SU-DHL-6 (cell line): ENCODE data around the gene PRKCE.

Experiments used
- H2AFZ ChIP-seq: fragments of 200-600 bp; sonication (generic); 2 replicates; pipeline ENCODE4 v1.6.1; 2014; ENCODE audit warnings: low read depth, mild to moderate bottlenecking, moderate library complexity, mixed read lengths, antibody characterized with exemption, low read length; ENCODE audit not compliant: severe bottlenecking
- H3F3A ChIP-seq: fragments of 200-600 bp; shearing (Covaris generic); 2 replicates; pipeline ENCODE4 v1.6.0; 2016; ENCODE audit warnings: antibody characterized with exemption, mild to moderate bottlenecking; ENCODE audit not compliant: insufficient read depth
- H3K27ac ChIP-seq: fragments of 200-600 bp; sonication (generic); 2 replicates; pipeline ENCODE4 v1.5.1; 2016; ENCODE audit warnings: low read depth, mild to moderate bottlenecking, low read length, moderate library complexity, mixed read lengths
- H3K27me3 ChIP-seq: fragments of 200-600 bp; sonication (generic), shearing (Covaris generic); 2 replicates; pipeline ENCODE4 v1.6.0; 2014; ENCODE audit warnings: mild to moderate bottlenecking, low read length
- H3K36me3 ChIP-seq: fragments of 200-600 bp; sonication (generic); 2 replicates; pipeline ENCODE4 v1.6.1; 2014; ENCODE audit warnings: mild to moderate bottlenecking, low read length, mixed read lengths
- H3K4me2 ChIP-seq: fragments of 300-600, 200-600 bp; shearing (Covaris generic), sonication (generic); 2 replicates; pipeline ENCODE4 v1.6.0; 2014; ENCODE audit warnings: low read length, low read depth, mild to moderate bottlenecking; ENCODE audit not compliant: poor library complexity, severe bottlenecking
- H3K4me3 ChIP-seq: fragments of 200-600 bp; sonication (generic); 2 replicates; pipeline ENCODE4 v1.5.1; 2014; ENCODE audit warnings: antibody characterized with exemption, low read length, mild to moderate bottlenecking, mixed read lengths; ENCODE audit not compliant: insufficient read depth, poor library complexity, severe bottlenecking
- H3K79me2 ChIP-seq: fragments of 200-600 bp; sonication (generic); 2 replicates; pipeline ENCODE4 v1.6.1; 2014; ENCODE audit warnings: mild to moderate bottlenecking, low read length, moderate library complexity; ENCODE audit not compliant: insufficient read depth
- H3K9ac ChIP-seq: fragments of 200-600 bp; sonication (generic); 2 replicates; pipeline ENCODE4 v1.7.0; 2014; ENCODE audit warnings: mild to moderate bottlenecking, low read length
- H3K9me2 ChIP-seq: fragments of 200-600 bp; sonication (generic); replicated peaks from 2 replicates; pipeline ENCODE4 v1.6.1; 2014; ENCODE audit warnings: low read length; ENCODE audit not compliant: insufficient read depth
- H3K9me3 ChIP-seq: fragments of 200-600 bp; sonication (generic); 2 replicates; pipeline ENCODE4 v1.6.1; 2014; ENCODE audit warnings: low read length, mixed read lengths; ENCODE audit not compliant: insufficient read depth
- H4K20me1 ChIP-seq: fragments of 200-600 bp; sonication (generic); 2 replicates; pipeline ENCODE4 v1.6.1; 2014; ENCODE audit warnings: low read depth, mild to moderate bottlenecking, antibody characterized with exemption, low read length, moderate library complexity, mixed read lengths
- EZH2phosphoT487 ChIP-seq: fragments of 200-600 bp; sonication (generic), shearing (Covaris generic); conservative IDR thresholded peaks from 2 replicates; pipeline ENCODE4 v1.6.1; 2018; ENCODE audit warnings: mild to moderate bottlenecking, antibody characterized with exemption, low read length, moderate library complexity, mixed read lengths
- TF ChIP-seq, protein P1 (sequence below): fragments of 200-600 bp; sonication (generic); IDR thresholded peaks from one replicate; pipeline ENCODE4 v1.5.1; 2017; ENCODE audit warnings: antibody characterized with exemption, mild to moderate bottlenecking, low read length, moderate library complexity; ENCODE audit not compliant: insufficient read depth, poor library complexity, severe bottlenecking

Gene PRKCE

DNA sequence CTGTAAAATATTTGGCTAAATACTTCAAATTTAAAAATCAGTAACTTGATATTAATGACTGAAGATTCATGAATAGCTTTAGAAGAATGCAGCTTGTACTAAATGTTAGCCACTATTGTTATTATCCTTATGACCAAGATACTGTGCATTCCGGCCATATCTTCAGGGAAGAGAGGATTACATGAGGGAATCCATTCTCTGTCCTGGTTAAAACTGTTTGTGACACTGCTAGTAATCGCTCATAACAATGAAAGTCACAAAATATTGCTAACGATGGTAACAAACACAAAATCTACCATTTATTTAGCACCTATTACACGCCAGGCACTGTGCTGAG lies 217.7 kb downstream of the PRKCE start:
- H3K27ac ChIP-seq, result no peak overlapping the region

DNA sequence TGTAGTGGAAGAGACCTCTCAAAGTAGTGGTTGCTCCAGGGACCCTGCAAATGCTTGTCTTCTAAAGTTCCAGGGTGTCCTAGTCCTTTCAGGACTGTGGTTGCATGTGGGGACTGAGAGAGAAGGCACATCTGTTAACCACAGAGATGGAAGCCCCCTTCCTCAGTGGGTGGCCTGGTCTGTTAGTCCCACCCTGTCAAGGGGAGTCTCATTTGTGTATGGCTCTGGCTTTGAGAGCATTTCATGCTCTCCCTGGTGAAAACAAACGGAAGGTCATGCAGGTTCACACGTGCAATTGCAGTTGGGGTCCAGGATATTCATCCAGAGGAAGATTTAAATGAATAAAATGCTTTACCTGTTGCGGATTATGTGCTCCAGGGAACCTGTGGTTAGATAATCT lies 219.6 kb downstream of the PRKCE start:
- Histone ChIP-seq H3K4me2 (no peak overlapping the region), H3K27ac (no peak overlapping the region), H3F3A (no peaks in the 10 kb centered on the region), H3K4me3 (no peak overlapping the region), H3K9me3 (no peaks in the 10 kb centered on the region), H3K79me2 (no peaks in the 10 kb centered on the region), H3K36me3 (no peaks in the 10 kb centered on the region), H3K27me3 (no peaks in the 10 kb centered on the region), H4K20me1 (no peaks in the 10 kb centered on the region), H3K9me2 (no peaks in the 10 kb centered on the region), H2AFZ (no peak overlapping the region), H3K9ac (no peak overlapping the region)
- TF ChIP-seq, protein P1, sequence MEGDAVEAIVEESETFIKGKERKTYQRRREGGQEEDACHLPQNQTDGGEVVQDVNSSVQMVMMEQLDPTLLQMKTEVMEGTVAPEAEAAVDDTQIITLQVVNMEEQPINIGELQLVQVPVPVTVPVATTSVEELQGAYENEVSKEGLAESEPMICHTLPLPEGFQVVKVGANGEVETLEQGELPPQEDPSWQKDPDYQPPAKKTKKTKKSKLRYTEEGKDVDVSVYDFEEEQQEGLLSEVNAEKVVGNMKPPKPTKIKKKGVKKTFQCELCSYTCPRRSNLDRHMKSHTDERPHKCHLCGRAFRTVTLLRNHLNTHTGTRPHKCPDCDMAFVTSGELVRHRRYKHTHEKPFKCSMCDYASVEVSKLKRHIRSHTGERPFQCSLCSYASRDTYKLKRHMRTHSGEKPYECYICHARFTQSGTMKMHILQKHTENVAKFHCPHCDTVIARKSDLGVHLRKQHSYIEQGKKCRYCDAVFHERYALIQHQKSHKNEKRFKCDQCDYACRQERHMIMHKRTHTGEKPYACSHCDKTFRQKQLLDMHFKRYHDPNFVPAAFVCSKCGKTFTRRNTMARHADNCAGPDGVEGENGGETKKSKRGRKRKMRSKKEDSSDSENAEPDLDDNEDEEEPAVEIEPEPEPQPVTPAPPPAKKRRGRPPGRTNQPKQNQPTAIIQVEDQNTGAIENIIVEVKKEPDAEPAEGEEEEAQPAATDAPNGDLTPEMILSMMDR, result no peak
- TF ChIP-seq EZH2phosphoT487, result no peak

More for the DNA sequence above, 217.7 kb downstream of the PRKCE start:
- Histone ChIP-seq H3K79me2 (no peaks in the 10 kb centered on the region), H3K9ac (no peak overlapping the region), H3K9me2 (no peaks in the 10 kb centered on the region), H3F3A (no peaks in the 10 kb centered on the region), H3K9me3 (no peaks in the 10 kb centered on the region), H3K4me3 (no peak overlapping the region), H3K27me3 (no peaks in the 10 kb centered on the region), H3K36me3 (no peaks in the 10 kb centered on the region), H3K4me2 (no peak overlapping the region), H2AFZ (no peak overlapping the region), H4K20me1 (no peaks in the 10 kb centered on the region)
- no peak for TF ChIP-seq EZH2phosphoT487
- TF ChIP-seq, protein P1, result no peak

DNA sequence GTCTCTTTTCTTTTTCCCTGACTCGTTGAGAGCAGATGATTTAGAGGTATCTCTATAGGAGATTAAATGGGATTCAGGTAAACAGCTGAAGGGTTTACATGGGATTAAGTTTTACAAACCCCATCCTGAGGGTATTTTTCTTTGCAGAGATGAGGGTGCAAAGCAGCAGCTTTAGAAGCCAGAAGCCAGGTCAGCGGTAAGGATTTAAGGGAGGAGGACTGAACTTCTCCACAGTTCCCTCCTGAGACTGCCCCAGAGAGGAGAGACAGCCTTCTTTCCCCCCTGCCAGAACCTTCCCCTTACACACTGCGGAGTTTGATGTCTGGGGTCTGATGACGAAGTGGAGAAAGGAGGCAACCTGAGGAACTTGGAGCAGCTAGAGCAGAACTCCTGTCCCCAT lies 220.1 kb downstream of the PRKCE start:
- H3K9me3 ChIP-seq, result no peaks in the 10 kb centered on the region
- H3K27me3 ChIP-seq, result no peaks in the 10 kb centered on the region
- no peak for TF ChIP-seq EZH2phosphoT487
- TF ChIP-seq, protein P1, result no peak

DNA sequence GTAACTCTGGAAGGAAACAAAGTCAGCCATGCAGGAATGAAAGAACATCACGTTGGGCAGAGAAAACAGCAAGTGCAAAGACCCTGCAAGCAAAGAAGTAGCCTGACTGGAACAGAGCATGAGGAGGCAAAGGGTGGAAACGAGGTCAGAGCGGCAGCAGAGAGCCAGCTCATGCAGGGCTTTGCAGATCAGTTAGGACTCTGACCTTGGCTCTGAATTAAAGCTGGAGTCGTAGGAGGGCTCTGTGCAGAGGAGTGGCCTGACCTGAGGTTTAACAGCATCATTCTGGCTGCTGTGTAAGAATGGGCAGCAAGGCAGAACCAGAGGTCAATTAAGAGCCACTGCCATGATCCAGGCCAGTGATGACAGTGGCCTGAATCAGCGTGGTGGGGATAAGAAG lies 220.7 kb downstream of the PRKCE start:
- H3F3A ChIP-seq, result no peaks in the 10 kb centered on the region
- no peaks in the 10 kb centered on the region for H4K20me1 ChIP-seq
- H3K79me2 ChIP-seq, result no peaks in the 10 kb centered on the region
- H2AFZ ChIP-seq, result no peak overlapping the region
- no peak overlapping the region for H3K4me2 ChIP-seq
- TF ChIP-seq EZH2phosphoT487, result no peak
- TF ChIP-seq, protein P1, result no peak
- H3K27ac ChIP-seq, result no peak overlapping the region
- no peaks in the 10 kb centered on the region for H3K9me2 ChIP-seq
- H3K9ac ChIP-seq, result no peak overlapping the region
- no peak overlapping the region for H3K4me3 ChIP-seq
- H3K36me3 ChIP-seq, result no peaks in the 10 kb centered on the region
- no peaks in the 10 kb centered on the region for H3K27me3 ChIP-seq
- no peaks in the 10 kb centered on the region for H3K9me3 ChIP-seq

More for the DNA sequence above, 220.1 kb downstream of the PRKCE start:
- Histone ChIP-seq H3K9me2 (no peaks in the 10 kb centered on the region), H3F3A (no peaks in the 10 kb centered on the region), H3K79me2 (no peaks in the 10 kb centered on the region), H3K4me3 (no peak overlapping the region), H3K27ac (no peak overlapping the region), H2AFZ (no peak overlapping the region), H3K9ac (no peak overlapping the region), H4K20me1 (no peaks in the 10 kb centered on the region), H3K4me2 (no peak overlapping the region), H3K36me3 (no peaks in the 10 kb centered on the region)
